PC-9 (cell line): ENCODE results near the gene CYP11A1. TPM values are rescaled to one million over a fixed set of nuclear protein-coding genes. Genes with fewer than 3 reads are reported as not detected.

Experiments
- BruUV-seq: library from RNA; stranded (reverse); fragments of 400-500 nt; replicated peaks from 2 replicates; lab custom pipeline; 2021; lab: Mats Ljungman, UMichigan
- CTCF ChIA-PET: fragments of 300-600 bp; sonication (Branson Sonifier 250); formaldehyde crosslinking; loops from one replicate; lab custom pipeline; 2022; ENCODE audit warnings: antibody characterized with exemption; lab: Charles Lee
- POLR2A ChIA-PET: fragments of 300-600 bp; sonication (Branson Sonifier 250); formaldehyde crosslinking; loops from one replicate; lab custom pipeline; 2022; ENCODE audit warnings: antibody characterized with exemption; ENCODE audit not compliant: unreplicated experiment; lab: Charles Lee
- DNase-seq, 2 experiments: peaks; one replicate each; pipeline versions ENCODE4 v3.0.0 to v3.0.0-alpha.2; 2015 to 2022; ENCODE audit warnings: mixed read lengths in 1 of 2
- H2AFZ ChIP-seq: fragments of 200-600 bp; sonication (generic); 2 replicates; pipeline ENCODE4 v1.8.1; 2017; ENCODE audit warnings: antibody characterized with exemption
- H3F3A ChIP-seq: fragments of 200-600 bp; sonication (generic); 2 replicates; pipeline ENCODE4 v1.8.1; 2017; ENCODE audit warnings: antibody characterized with exemption, mild to moderate bottlenecking, low read depth; ENCODE audit not compliant: insufficient read depth
- H3K27ac ChIP-seq: fragments of 200-600 bp; sonication (generic); 2 replicates; pipeline ENCODE4 v1.6.1; 2016; ENCODE audit warnings: mixed run types
- H3K27me3 ChIP-seq: fragments of 200-600 bp; sonication (generic); 2 replicates; pipeline ENCODE4 v1.6.1; 2016; ENCODE audit warnings: low read depth, mixed run types; ENCODE audit not compliant: insufficient read depth
- H3K36me3 ChIP-seq: fragments of 200-600 bp; sonication (generic); 2 replicates; pipeline ENCODE4 v1.6.1; 2016; ENCODE audit warnings: low read depth, mixed run types
- H3K4me1 ChIP-seq: fragments of 200-600 bp; sonication (generic); replicated peaks from 2 replicates; pipeline ENCODE4 v1.6.1; 2016; ENCODE audit warnings: mixed run types; ENCODE audit not compliant: insufficient read depth
- H3K4me2 ChIP-seq: fragments of 200-600 bp; sonication (generic); 2 replicates; pipeline ENCODE4 v1.6.1; 2017; ENCODE audit warnings: mixed run types
- H3K4me3 ChIP-seq: fragments of 200-600 bp; sonication (generic); 2 replicates; pipeline ENCODE4 v1.6.1; 2016; ENCODE audit warnings: mixed run types
- H3K79me2 ChIP-seq: fragments of 200-600 bp; sonication (generic); 2 replicates; pipeline ENCODE4 v1.6.1; 2017; ENCODE audit warnings: low read depth, mixed run types
- H3K9me2 ChIP-seq: fragments of 200-600 bp; sonication (generic); 2 replicates; pipeline ENCODE4 v1.8.1; 2017; ENCODE audit warnings: mild to moderate bottlenecking; ENCODE audit not compliant: insufficient read depth
- H3K9me3 ChIP-seq: fragments of 200-600 bp; sonication (generic); 2 replicates; pipeline ENCODE4 v1.8.1; 2016; ENCODE audit warnings: low read depth; ENCODE audit not compliant: insufficient read depth
- H4K20me1 ChIP-seq: fragments of 200-600 bp; sonication (generic); 2 replicates; pipeline ENCODE4 v1.8.1; 2017; ENCODE audit not compliant: insufficient read depth
- CTCF ChIP-seq: fragments of 200-600 bp; sonication (generic); conservative IDR thresholded peaks from 2 replicates; pipeline ENCODE4 v1.6.1; 2017; ENCODE audit warnings: mixed run types, antibody characterized with exemption, mild to moderate bottlenecking, moderate library complexity
- EZH2 ChIP-seq: fragments of 200-600 bp; sonication (generic); IDR thresholded peaks from 2 replicates; pipeline ENCODE4 v1.8.0; 2017; ENCODE audit warnings: antibody characterized with exemption, low read depth
- intact Hi-C: fragments of 100-400 bp; cut with micrococcal nuclease; formaldehyde crosslinking; loops from one replicate; pipeline ENCODE4 v1.10.0; 2022; ENCODE audit not compliant: unreplicated experiment
- total RNA-seq: library from RNA; stranded (reverse); gene quantifications from 2 replicates; pipeline ENCODE4 v1.2.3, GENCODE V29; 2021

The CYP11A1 gene
- total RNA-seq, 1 experiment from 2014 or later: 7.1 TPM

GRCh38 chr15:74399511-74400312, 32.3 kb upstream of the CYP11A1 start:
- no peak for TF ChIP-seq CTCF
- intact Hi-C loops: no loop called here
- 0 out of 2 replicates have a peak, but pooled peaks cover 4% of the 10 kb centered on the region for H3K79me2 ChIP-seq
- POLR2A ChIA-PET: interaction anchor here (1.2 kb wide), 1 partner anchor 12 kb away, joined by 10 read pairs; no protein-coding TSS in a partner anchor
- no peaks in the 10 kb centered on the region for H3K9me3 ChIP-seq
- CTCF ChIA-PET: interaction anchor here (1.9 kb wide), 1 partner anchor 18 kb away, joined by 5 read pairs; no protein-coding TSS in a partner anchor
- H3K4me3 ChIP-seq: no peak overlapping the region
- H2AFZ ChIP-seq: no peak overlapping the region
- peak overlapping the region; percentile 89 for H3K27ac ChIP-seq
- H4K20me1 ChIP-seq: no peaks in the 10 kb centered on the region
- H3K27me3 ChIP-seq: no peaks in the 10 kb centered on the region
- peak in 1 of 2 experiments; percentile 54 for DNase-seq
- peak overlapping the region; percentile 68 for H3K4me2 ChIP-seq
- H3K4me1 ChIP-seq: peaks cover 72% of the 10 kb centered on the region
- no TSS peak for BruUV-seq
- peaks cover 20% of the 10 kb centered on the region; the same call in 1 of the 2 replicates for H3F3A ChIP-seq
- no peaks in the 10 kb centered on the region for H3K36me3 ChIP-seq
- H3K9me2 ChIP-seq: no peaks in the 10 kb centered on the region

GRCh38 chr15:74399100-74399499, 31.7 kb upstream of the CYP11A1 start:
- no peak overlapping the region for H3K4me3 ChIP-seq
- ChIA-PET CTCF (no interaction called here), POLR2A (no interaction called here)
- no peaks in the 10 kb centered on the region for H3K27me3 ChIP-seq
- H3K79me2 ChIP-seq: 0 out of 2 replicates have a peak, but pooled peaks cover 4% of the 10 kb centered on the region
- no TSS peak for BruUV-seq
- H3K36me3 ChIP-seq: no peaks in the 10 kb centered on the region
- TF ChIP-seq CTCF (no peak), EZH2 (no peak)
- H3K27ac ChIP-seq: peak overlapping the region; percentile 98; the same call in 1 of the 2 replicates
- peaks cover 74% of the 10 kb centered on the region for H3K4me1 ChIP-seq
- no peak for DNase-seq
- H3F3A ChIP-seq: peaks cover 20% of the 10 kb centered on the region; the same call in 1 of the 2 replicates
- H3K9me2 ChIP-seq: no peaks in the 10 kb centered on the region
- no peak overlapping the region for H3K4me2 ChIP-seq
- intact Hi-C loops: no loop called here
- no peak overlapping the region for H2AFZ ChIP-seq
- H4K20me1 ChIP-seq: no peaks in the 10 kb centered on the region
- H3K9me3 ChIP-seq: no peaks in the 10 kb centered on the region

GRCh38 chr15:74398183-74398582, 30.7 kb upstream of the CYP11A1 start:
- TF ChIP-seq EZH2 (no peak), CTCF (no peak)
- H3K9me3 ChIP-seq: no peaks in the 10 kb centered on the region
- intact Hi-C loops: no loop called here
- 0 out of 2 replicates have a peak overlapping the region, but pooled peaks have one; percentile 76 for H3K4me2 ChIP-seq
- no peaks in the 10 kb centered on the region for H3K36me3 ChIP-seq
- H2AFZ ChIP-seq: no peak overlapping the region
- ChIA-PET POLR2A (no interaction called here), CTCF (no interaction called here)
- H3K4me3 ChIP-seq: no peak overlapping the region
- H3K4me1 ChIP-seq: peaks cover 74% of the 10 kb centered on the region
- H3K79me2 ChIP-seq: 0 out of 2 replicates have a peak, but pooled peaks cover 4% of the 10 kb centered on the region
- H3K9me2 ChIP-seq: no peaks in the 10 kb centered on the region
- H4K20me1 ChIP-seq: no peaks in the 10 kb centered on the region
- DNase-seq: no peak
- H3K27me3 ChIP-seq: no peaks in the 10 kb centered on the region
- BruUV-seq: no TSS peak
- peak overlapping the region; percentile 98 for H3K27ac ChIP-seq
- H3F3A ChIP-seq: peaks cover 20% of the 10 kb centered on the region; the same call in 1 of the 2 replicates
